Smooth muscle cell of the brain vasculature (primary cell): ENCODE measurements around the gene MSH6.
A peak's percentile ranks its signal among the peaks of the same experiment; 100 is the strongest.

Experiments
- DNase-seq: peaks from one replicate; pipeline ENCODE4 v3.0.0-alpha.2; 2012; ENCODE audit warnings: low read depth, low spot score

MSH6 gene, protein sequence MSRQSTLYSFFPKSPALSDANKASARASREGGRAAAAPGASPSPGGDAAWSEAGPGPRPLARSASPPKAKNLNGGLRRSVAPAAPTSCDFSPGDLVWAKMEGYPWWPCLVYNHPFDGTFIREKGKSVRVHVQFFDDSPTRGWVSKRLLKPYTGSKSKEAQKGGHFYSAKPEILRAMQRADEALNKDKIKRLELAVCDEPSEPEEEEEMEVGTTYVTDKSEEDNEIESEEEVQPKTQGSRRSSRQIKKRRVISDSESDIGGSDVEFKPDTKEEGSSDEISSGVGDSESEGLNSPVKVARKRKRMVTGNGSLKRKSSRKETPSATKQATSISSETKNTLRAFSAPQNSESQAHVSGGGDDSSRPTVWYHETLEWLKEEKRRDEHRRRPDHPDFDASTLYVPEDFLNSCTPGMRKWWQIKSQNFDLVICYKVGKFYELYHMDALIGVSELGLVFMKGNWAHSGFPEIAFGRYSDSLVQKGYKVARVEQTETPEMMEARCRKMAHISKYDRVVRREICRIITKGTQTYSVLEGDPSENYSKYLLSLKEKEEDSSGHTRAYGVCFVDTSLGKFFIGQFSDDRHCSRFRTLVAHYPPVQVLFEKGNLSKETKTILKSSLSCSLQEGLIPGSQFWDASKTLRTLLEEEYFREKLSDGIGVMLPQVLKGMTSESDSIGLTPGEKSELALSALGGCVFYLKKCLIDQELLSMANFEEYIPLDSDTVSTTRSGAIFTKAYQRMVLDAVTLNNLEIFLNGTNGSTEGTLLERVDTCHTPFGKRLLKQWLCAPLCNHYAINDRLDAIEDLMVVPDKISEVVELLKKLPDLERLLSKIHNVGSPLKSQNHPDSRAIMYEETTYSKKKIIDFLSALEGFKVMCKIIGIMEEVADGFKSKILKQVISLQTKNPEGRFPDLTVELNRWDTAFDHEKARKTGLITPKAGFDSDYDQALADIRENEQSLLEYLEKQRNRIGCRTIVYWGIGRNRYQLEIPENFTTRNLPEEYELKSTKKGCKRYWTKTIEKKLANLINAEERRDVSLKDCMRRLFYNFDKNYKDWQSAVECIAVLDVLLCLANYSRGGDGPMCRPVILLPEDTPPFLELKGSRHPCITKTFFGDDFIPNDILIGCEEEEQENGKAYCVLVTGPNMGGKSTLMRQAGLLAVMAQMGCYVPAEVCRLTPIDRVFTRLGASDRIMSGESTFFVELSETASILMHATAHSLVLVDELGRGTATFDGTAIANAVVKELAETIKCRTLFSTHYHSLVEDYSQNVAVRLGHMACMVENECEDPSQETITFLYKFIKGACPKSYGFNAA (N-terminal part only)

GRCh38 chr2:47782671-47783485, at the start of gene MSH6:
TSS of gene MSH6 (plus strand) at chr2:47783145. CDS start at chr2:47783234, 89 bp downstream.
- peak; percentile 62 for DNase-seq

- DNase-seq: no peak
Observed at GRCh38 chr2:47735136-47735869, 47.6 kb upstream of the MSH6 start.

DNA sequence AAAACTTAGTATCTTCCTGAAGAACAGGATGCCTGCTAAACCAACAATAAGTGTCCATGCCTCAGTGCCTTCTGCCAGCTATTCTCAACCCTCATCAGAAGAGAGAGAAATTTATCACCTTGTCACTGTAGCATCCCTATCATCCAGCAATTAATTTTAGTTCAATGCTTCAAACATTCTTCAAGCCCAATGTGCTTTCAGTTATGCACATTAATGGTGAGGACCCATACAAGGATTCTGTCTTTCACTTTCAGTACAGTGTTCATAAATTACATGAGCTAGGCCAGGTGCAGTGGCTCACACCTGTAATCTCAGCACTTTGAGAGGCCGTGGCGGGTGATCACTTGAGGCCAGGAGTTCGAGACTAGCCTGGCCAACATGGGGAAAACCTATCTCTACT, 47.0 kb upstream of the MSH6 start:
- DNase-seq: no peak

GRCh38 chr2:47737191-47737975, 45.6 kb upstream of the MSH6 start:
- no peak for DNase-seq

DNA sequence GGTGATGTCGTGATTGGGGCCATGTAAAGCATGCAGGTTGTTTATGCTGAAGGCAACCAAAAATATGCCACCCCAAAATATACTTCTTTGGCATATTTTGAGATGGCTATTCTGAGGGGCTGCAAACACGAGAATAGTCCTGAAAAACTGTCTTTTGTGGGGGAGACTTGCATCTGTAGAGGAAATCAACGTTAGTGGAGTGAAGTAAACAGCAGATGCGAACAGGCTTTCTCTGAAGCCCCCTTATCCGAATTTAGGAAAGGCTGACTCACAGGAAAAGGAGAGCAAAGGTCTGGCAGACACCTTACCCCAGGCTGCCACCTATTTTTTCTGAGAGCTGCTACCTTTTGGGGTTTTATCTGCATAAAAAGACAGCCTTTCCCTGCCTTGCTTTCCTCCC, 44.6 kb upstream of the MSH6 start:
- no peak for DNase-seq

DNA sequence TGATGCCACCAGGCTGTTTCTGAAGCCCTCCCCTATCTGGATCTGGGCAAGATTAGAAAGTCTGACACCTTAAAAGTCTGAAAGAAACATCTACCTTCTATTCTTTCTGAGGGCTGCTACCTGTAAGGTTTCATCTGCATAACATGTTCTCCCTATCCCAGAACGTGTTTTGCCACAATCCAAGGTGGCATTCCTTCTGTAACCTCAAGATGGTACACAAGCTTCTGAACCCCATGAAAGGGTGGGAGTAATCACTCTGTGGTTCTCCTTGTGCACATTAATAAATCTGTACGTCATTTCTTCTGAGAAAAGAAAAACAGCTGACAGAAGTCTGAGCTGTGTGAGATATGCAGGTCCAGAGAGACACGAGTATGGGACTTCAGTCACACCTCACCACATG, 41.8 kb upstream of the MSH6 start:
- no peak for DNase-seq

DNA sequence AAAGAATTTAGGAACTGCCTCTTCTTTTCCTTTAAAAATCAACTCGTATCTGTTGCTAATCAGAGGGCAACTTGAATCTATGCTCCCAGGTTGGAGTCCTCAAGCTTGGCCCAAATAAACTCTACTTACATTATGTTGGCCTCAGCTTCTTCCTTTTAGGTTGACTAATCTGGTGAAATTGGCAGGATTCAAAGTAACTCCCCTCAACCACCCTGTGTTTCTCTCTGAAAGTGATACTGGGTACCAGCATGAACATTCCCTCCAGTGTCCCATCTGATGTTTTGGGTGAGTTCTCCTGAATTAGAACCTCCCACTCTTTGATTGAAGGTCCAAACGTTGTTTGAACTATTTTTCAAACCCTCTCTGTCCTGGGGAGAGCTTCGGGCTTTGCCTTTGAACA, 41.3 kb upstream of the MSH6 start:
- no peak for DNase-seq

- DNase-seq: no peak
Observed at GRCh38 chr2:47744074-47744473, 38.9 kb upstream of the MSH6 start.

GRCh38 chr2:47747878-47748277, 35.1 kb upstream of the MSH6 start:
- no peak for DNase-seq

GRCh38 chr2:47751856-47752414, 31.0 kb upstream of the MSH6 start:
- no peak for DNase-seq

DNA sequence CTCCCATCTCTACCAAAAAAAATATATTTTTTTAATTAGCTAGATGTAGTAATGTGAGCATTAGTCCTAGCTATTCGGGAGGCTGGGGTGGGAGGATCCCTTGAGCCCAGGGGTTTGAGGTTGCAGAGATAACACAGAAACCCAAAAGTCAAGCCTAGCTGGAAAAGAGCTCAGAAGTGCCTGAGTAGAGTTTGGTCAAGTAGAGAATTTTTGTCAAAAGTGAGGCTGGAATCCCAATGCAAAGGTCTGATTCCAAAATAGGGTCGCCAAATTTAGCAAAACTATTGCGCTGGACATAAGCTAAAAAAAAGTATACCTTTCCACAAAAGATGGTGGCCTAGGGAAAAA, 15.5 kb upstream of the MSH6 start:
- no peak for DNase-seq

GRCh38 chr2:47767880-47768609, 14.9 kb upstream of the MSH6 start:
- no peak for DNase-seq

GRCh38 chr2:47769318-47769717, 13.6 kb upstream of the MSH6 start:
- DNase-seq: no peak

DNA sequence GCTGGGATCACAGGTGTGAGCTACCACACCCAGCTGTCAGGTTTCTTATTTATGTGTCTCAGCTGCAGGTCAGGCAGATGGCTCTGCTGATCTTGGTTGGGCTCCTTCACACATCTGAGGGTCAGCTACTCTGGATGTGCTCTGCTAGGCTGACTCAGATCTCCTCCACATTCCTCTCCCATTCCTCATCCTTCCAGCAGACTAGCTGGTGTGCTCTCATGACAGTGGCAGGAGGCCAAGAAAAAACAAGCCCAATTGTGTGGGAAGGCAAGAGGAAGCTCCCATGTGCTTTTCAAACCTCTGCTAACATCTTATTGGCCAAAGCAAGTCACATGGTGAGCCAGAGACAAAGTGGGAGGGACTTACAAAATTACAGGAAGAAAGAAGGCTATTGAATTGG, 11.7 kb upstream of the MSH6 start:
- no peak for DNase-seq

- DNase-seq: no peak
Observed at GRCh38 chr2:47772343-47772742, 10.6 kb upstream of the MSH6 start.

DNA sequence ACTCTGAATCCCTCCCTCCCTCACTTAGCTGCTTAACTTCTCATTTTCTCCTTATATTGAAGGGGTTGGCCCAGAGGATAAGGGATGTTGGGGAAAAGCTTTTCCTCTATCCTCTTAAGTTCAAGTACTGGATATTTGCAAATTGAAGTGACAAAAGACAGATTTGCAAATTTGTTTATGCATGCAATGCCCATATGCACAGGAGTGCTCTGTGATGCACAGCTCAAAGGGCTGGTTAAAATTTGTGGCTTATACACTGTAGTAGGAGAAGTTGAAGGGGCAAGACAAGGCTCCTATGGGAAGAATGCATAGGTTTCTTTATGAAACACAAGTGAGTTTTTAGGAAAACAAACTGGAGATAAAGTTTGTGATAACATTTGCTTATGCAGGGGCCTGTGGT, 8.4 kb upstream of the MSH6 start:
- no peak for DNase-seq

DNA sequence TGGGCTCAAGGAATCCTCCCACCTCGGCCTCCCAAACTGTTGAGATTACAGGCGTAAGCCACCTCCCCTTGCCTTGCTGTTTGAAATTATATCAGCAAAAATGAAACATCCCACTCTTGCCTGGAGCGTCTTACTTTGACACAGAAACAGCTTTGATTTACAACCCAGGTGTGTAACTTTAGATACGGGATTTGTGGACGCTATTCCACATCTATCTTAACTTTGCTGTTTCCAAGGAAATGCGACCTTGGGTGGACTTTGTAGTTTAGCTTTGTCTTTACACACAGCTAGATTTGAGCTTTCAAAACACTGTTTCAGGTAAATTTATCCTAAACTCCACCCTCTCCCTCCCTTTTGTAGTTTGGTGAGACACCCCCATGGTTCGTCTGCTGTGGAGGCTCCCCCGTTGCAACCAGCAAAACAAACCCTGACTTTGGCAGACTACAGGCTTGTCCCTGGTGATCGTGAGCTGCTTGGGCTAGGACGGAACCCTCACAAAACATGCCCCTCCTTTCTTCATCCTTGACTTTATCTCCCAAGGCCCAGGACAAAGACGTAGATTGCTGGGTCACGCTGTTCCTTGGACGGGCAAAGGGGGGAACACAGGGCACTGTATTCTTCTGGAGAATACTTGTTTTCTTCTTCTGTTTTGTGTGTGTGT, 5.5 kb upstream of the MSH6 start:
- no peak for DNase-seq
